Jurkat, Clone E6-1 (cell line): ENCODE results near the gene GAK.
"Not testable (repeated sequence)": the region's sequence is repeated elsewhere in the genome, so short reads cannot be mapped to it uniquely, and the experiment has no call there.

Source experiments
- DNase-seq: peaks from one replicate; pipeline ENCODE4 v3.0.0-alpha.2; 2011; ENCODE audit warnings: low read depth, low spot score
- H3K4me3 ChIP-seq: 2 replicates; pipeline ENCODE4 v1.5.1; 2011; ENCODE audit warnings: mild to moderate bottlenecking, low read length, control low read depth, moderate library complexity

Gene GAK

GRCh38 chr4:931194-931959, 739 bp downstream of the GAK start:
- H3K4me3 ChIP-seq = peak overlapping the region; percentile 98
- DNase-seq = no peak

DNA sequence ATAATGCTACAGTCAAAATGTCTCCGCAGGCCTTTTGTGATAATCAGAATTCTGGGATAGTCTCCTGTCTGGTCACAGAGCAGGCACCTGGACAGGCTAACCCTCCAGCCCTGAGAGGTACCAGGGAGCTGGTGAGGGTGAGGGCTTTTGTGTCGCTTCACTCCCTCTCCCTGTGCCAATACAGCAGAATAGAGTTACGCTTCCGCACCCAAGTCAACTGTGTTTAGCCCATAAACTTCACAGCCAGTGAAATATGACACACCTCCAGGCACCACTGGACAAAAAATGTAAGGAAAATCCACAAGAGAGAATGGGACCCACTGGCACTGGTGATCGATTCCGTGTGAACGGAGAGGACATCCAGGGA, 1.3 kb downstream of the GAK start:
- no peak for DNase-seq
- H3K4me3 ChIP-seq = peak overlapping the region; percentile 98

- peak; percentile 38 for DNase-seq
- H3K4me3 ChIP-seq = peak overlapping the region; percentile 8
These were observed 2.0 kb downstream of the GAK start for GRCh38 chr4:930028-930551.

DNA sequence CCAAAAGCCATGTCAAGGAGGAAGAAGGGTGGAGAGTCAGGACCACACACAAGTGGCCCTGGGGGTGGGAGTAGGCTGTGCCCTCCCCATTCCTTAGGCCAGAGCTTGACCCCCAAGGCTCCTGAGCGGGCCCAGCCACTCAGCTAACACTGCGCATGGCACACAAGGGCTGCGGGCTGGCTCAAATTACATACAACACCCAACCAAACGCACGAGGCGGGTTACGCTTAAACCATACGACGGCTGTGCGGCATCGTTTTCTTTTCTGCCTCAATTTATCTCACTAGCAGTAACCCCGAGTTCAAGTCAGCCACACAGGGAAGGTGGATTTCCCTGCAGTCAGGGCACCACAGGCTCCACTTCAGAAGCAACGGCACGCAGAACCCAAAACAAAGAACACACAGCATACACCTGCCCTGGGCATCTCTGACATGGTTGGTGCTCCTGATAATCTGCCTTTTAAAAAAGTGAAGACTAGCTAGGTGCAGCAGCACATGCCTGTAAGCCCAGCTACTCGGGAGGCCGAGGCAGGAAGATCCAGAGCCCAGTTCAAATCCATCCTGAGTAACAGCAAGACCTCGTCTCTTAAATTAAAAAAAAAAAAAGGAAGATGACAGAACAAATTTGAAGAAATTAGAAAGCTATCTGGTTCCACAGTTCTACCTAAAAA, 2.9 kb downstream of the GAK start:
- DNase-seq = no peak
- no peak overlapping the region for H3K4me3 ChIP-seq

DNA sequence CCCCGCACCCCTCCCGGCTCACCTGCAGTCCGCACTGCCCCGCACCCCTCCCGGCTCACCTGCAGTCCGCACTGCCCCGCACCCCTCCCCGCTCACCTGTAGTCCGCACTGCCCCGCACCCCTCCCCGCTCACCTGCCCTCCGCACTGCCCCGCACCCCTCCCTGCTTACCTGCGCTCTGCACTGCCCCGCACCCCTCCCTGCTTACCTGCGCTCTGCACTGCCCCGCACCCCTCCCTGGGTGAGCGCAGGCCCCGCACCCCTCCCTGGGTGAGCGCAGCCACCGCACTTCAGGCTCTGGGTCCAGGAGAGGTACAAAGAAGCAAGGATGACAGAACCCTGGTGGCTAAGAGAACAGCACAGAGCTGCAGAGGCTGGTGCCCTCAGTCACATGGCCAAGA, 4.5 kb downstream of the GAK start:
- H3K4me3 ChIP-seq, DNase-seq: not testable (repeated sequence)

GRCh38 chr4:926538-926937, 5.6 kb downstream of the GAK start:
- H3K4me3 ChIP-seq = no peak overlapping the region
- DNase-seq = no peak

- H3K4me3 ChIP-seq = no peak overlapping the region
- DNase-seq = no peak
These were observed 6.2 kb downstream of the GAK start for GRCh38 chr4:925771-926500.

DNA sequence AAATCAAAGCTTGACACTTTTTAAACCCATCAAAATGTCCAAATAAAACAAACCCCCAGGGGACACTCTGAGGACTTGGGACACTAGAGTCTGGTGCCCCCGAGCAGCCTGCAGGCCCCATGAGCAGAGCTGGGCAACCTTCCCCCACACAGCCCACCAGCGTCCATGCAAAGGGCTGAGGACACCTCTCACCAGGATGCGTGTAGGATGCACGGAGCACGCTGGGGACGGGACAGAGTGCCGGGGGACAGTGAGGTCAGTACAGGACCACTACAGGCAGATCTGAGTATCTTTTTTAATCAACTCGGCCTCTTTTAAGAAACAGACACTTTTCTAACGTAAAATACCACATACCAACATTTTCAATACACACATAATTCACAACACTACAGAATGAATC, 6.9 kb downstream of the GAK start:
- no peak for DNase-seq
- H3K4me3 ChIP-seq = no peak overlapping the region

DNA sequence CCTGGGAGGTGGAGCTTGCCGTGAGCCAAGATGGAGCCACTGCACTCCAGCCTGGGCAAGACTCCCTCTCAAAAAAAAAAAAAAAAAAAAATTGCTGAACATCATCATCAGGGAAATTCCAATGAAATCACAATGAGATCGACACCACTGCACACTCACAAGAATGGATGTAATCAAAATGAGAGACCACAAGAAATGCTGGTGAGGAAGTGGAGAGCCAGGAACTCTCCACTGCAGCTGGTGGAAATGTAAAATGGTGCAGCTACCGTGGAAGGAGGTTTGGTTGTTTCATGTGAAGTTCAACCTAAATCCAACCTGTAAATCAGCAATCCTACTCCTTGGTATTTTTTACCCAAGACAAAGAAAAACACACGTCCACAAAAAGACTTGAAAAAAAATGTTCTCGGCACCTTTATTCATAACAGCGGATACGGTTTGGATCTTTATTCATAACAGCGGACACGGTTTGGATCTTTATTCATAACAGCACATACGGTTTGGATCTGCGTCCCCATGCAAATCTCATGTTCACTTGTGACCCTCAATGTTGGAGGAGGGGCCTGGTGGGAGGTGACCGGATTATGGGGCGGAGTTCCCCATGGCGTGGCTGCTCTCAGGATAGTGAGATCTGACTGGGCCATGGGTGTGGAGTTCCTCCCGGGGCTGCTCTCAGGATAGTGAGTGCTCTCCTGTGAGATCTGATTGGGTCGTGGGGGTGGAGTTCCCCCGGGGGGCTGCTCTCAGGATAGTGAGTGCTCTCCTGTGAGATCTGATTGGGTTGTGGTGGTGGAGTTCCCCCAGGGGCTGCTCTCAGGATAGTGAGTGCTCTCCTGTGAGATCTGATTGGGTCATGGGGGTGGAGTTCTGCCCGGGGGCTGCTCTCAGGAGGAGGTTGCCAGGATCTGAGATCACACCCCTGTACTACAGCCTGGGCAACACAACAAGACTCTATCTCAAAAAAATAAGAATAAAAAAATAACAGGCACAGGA, 7.7 kb downstream of the GAK start:
- H3K4me3 ChIP-seq = no peak overlapping the region
- DNase-seq = no peak

GRCh38 chr4:921830-922331, 10.2 kb downstream of the GAK start:
- no peak overlapping the region; the same call in 1 of the 2 replicates for H3K4me3 ChIP-seq

DNA sequence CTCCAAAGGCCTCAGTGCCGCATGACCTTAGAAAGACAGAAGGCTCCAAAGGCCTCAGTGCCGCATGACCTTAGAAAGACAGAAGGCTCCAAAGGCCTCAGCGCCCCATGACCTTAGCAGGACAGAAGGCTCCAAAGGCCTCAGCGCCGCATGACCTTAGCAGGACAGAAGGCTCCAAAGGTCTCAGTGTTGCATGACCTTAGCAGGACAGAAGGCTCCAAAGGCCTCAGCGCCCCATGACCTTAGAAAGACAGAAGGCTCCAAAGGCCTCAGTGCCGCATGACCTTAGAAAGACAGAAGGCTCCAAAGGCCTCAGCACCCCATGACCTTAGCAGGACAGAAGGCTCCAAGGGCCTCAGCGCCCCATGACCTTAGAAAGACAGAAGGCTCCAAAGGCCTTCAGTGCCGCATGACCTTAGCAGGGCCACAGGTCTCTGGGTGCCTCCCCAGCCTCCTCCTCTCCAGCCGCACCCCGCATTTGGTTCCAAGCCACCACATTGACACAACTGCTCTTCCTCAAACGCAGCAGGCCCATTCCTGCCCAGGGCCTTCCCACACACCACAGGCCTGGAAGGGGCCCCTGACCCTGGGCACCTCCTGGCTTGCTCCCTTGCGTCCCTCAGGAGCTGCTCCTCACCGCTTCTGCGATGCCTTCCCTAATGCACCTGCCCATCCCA, 13.0 kb downstream of the GAK start:
- DNase-seq, H3K4me3 ChIP-seq: not testable (repeated sequence)

More at GRCh38 chr4:921830-922331, 10.2 kb downstream of the GAK start:
- DNase-seq = peak; percentile 81

DNA sequence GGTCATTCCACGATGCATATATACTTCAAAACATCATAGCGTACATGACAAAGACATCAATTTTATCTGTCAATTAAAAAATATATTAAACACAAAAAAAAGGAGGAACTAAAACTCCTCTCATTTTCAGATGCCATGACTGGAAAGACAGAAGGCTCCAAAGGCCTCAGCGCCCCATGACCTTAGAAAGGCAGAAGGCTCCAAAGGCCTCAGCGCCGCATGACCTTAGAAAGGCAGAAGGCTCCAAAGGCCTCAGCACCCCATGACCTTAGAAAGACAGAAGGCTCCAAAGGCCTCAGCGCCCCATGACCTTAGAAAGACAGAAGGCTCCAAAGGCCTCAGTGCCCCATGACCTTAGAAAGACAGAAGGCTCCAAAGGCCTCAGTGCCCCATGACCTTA, 13.5 kb downstream of the GAK start:
- not testable (repeated sequence) for H3K4me3 ChIP-seq, DNase-seq

DNA sequence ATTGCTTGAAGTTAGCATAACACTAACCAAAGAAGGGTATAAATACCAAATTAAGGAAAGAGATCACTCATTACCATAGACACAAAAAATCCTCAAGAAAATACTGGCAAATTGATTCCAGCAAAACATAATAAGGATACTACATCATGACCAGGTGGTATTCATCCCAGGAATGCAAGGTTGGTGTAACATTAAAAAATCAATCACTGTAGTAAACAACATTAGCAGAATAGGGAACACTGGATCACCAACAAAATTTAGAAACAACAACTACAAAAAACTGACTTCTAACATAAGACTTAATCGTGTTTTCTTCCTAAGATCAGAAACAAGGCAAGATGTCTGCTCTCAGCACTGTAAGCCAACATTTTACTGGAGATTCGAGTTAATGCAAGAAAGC, 14.1 kb downstream of the GAK start:
- no peak overlapping the region for H3K4me3 ChIP-seq
- DNase-seq = no peak

DNA sequence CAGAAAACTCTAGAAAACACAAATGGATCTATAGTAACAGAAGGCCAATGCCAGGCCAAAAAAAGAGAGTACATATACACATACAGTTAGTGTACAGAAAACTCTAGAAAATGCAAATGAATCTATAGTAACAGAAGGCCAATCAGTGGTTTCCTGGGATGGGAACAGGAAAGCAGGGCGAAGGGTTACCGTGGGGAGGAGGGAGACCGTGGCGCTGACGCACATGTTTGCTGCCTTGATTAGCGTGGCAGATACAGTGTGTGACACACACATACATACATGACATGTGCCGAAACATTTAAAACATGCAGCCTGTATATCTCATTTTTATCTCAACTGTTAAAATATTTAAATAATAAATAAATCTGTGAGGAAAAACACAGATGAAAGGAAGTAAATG, 14.7 kb downstream of the GAK start:
- DNase-seq = no peak
- no peak overlapping the region for H3K4me3 ChIP-seq

- no peak overlapping the region for H3K4me3 ChIP-seq
These were observed 16.5 kb downstream of the GAK start for GRCh38 chr4:915595-915994.

GRCh38 chr4:915041-915474, 17.1 kb downstream of the GAK start:
- DNase-seq = no peak
- H3K4me3 ChIP-seq = no peak overlapping the region

More at GRCh38 chr4:915595-915994, 16.5 kb downstream of the GAK start:
- DNase-seq = no peak

DNA sequence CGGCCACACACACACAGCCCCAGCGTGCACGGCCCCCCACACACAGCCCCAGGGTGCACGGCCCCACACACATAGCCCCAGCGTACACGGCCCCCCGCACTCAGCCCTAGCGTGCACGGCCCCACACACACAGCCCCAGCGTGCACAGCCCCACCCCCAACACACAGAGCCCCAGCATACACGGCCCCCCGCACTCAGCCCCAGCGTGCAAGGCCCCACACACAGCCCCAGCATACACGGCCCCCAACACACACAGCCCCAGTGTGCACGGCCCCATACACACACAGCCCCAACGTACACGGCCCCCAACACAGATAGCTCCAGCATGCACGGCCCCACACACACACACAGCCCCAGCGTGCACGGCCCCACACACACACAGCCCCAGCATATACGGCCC, 17.6 kb downstream of the GAK start:
- H3K4me3 ChIP-seq = no peak overlapping the region
- DNase-seq = no peak

DNA sequence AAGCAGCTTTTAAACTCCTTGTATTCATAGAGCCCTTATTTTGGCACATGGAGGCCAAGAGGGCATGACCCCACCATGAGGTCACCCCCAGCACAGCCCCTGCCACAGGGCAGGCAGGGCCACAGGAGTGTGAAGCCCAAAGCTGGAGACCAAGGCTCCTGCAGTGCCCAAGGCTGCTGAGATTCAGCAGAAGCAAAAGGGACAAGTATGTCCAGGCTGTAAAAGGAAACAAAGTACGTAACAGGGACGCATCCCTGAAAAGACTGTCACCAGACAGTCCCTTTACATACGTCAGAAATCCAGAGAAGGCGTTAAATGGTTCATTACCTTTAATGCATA, 18.9 kb downstream of the GAK start:
- DNase-seq = no peak

More for the DNA sequence above, 18.9 kb downstream of the GAK start:
- H3K4me3 ChIP-seq = no peak overlapping the region
